Thyroid gland (tissue), 4 donors: ENCODE measurements around the gene APOH. TPM values are rescaled to one million over a fixed set of nuclear protein-coding genes. Genes with fewer than 3 reads are reported as not detected.

ENCODE experiments used
- DNase-seq, 2 donors: peaks; one replicate each; pipeline ENCODE4 v3.0.0-alpha.2; 2019
- H3K27ac ChIP-seq, 3 donors: fragments of 200-600 bp; sonication (generic); 1 replicate in 2 of 3; 2 replicates in 1 of 3; pipeline ENCODE4 v1.5.1; 2016 to 2019; ENCODE audit warnings: mild to moderate bottlenecking in 1 of 3, moderate library complexity in 1 of 3
- H3K27me3 ChIP-seq: fragments of 200-600 bp; sonication (generic); one replicate; pipeline ENCODE4 v1.5.1; 2019
- H3K36me3 ChIP-seq, 2 donors: fragments of 200-600 bp; sonication (generic); one replicate each; pipeline ENCODE4 v1.5.1; 2016 to 2019
- H3K4me1 ChIP-seq, 2 donors: fragments of 200-600 bp; sonication (generic); one replicate each; pipeline ENCODE4 v1.5.1; 2017 to 2019
- H3K4me3 ChIP-seq, 3 donors: fragments of 200-600 bp; sonication (generic); replicated peaks in 1 of 3; 1 replicate in 2 of 3; 2 replicates in 1 of 3; pipeline ENCODE4 v1.5.1; 2016; ENCODE audit warnings: mild to moderate bottlenecking in 1 of 3
- H3K9me3 ChIP-seq: fragments of 200-600 bp; sonication (generic); one replicate; pipeline ENCODE4 v1.5.1; 2017
- POLR2A ChIP-seq, 2 donors: fragments of 450-650 bp; IDR thresholded peaks; one replicate each; pipeline ENCODE4 v1.6.1; 2017; ENCODE audit warnings: antibody characterized with exemption in 2 of 2, mild to moderate bottlenecking in 2 of 2, moderate library complexity in 1 of 2
- WGBS, 2 donors: methylation state at CpG; one replicate each; pipeline ENCODE4 v1.1.5; 2017; 5-methylcytosine and 5-hydroxymethylcytosine counted together
- intact Hi-C: fragments of 100-400 bp; cut with DNase I; formaldehyde crosslinking; loops from one replicate; pipeline ENCODE4 v1.15.1; 2023
- total RNA-seq, 4 donors: library from RNA; depleted of rRNA; stranded (reverse); fragments of >200 nt; gene quantifications; one replicate each; pipeline ENCODE4 v1.2.3, GENCODE V29; 2016
- TF ChIP-seq, protein P1 (sequence below), 6 experiments: fragments of 200-600 bp in 3 of 6; fragments of 450-650 bp in 3 of 6; sonication (generic) in 3 of 6; IDR thresholded peaks; one replicate each; pipeline ENCODE4 v1.5.1; 2016 to 2019; ENCODE audit warnings: antibody characterized with exemption in 6 of 6, mild to moderate bottlenecking in 2 of 6, inconsistent platforms in 1 of 6, moderate library complexity in 1 of 6

The APOH gene
- total RNA-seq, 4 donors from 2014 or later, result not detected

DNA sequence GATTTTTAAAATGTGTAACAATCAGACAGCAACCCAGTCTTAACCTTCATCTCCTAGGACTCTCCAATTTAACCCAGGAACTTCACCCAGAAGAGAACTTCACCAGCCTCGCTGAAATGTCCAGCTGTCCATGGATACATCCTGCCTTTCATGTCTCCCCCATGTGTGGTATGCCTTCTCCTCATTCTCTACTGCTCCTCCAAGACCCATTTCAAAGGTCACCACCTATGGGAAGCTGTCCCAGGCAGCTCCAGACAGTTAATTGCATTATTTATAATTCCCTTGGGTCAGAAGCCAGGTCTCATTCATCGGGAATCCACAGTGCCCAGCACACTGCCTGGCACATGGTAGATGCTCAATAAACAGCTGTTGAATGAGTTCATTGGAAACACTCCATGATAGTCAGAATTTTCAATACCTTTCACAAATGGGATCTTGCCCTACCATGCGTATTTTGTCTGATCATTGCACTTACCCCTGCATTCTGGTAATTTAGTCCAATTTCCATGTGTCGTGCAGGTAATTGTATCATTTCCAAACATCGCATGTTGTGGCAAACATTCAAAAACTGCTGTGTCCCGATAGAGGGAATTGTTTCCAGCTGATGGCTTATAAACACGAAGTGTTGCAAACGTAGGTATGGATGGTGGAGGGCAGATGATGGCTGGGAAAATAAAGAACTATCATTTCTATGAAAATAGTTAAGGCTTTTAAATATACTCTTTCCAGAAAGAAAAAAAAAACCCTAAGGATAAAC, 9.0 kb downstream of the APOH start:
- Histone ChIP-seq H3K27me3 (no peaks in the 10 kb centered on the region), H3K4me1 (no peaks in the 10 kb centered on the region), H3K9me3 (no peaks in the 10 kb centered on the region), H3K4me3 (no peak overlapping the region), H3K36me3 (no peaks in the 10 kb centered on the region), H3K27ac (no peak overlapping the region)
- no peak for DNase-seq
- intact Hi-C loops, result no loop called here
- WGBS, 2 donors, result 83 to 89% methylated on average over 8 of the region's 8 CpGs
- TF ChIP-seq, protein P1, sequence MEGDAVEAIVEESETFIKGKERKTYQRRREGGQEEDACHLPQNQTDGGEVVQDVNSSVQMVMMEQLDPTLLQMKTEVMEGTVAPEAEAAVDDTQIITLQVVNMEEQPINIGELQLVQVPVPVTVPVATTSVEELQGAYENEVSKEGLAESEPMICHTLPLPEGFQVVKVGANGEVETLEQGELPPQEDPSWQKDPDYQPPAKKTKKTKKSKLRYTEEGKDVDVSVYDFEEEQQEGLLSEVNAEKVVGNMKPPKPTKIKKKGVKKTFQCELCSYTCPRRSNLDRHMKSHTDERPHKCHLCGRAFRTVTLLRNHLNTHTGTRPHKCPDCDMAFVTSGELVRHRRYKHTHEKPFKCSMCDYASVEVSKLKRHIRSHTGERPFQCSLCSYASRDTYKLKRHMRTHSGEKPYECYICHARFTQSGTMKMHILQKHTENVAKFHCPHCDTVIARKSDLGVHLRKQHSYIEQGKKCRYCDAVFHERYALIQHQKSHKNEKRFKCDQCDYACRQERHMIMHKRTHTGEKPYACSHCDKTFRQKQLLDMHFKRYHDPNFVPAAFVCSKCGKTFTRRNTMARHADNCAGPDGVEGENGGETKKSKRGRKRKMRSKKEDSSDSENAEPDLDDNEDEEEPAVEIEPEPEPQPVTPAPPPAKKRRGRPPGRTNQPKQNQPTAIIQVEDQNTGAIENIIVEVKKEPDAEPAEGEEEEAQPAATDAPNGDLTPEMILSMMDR (IDR thresholded peaks at IDR 0.05), result no peak
- no peak for TF ChIP-seq POLR2A (IDR thresholded peaks at IDR 0.05)

- WGBS, 2 donors, result 77 to 93% methylated on average over 3 of the region's 3 CpGs
- no peaks in the 10 kb centered on the region for H3K27me3 ChIP-seq
- intact Hi-C loops, result no loop called here
- no peaks in the 10 kb centered on the region for H3K4me1 ChIP-seq
- no peaks in the 10 kb centered on the region for H3K36me3 ChIP-seq
- H3K9me3 ChIP-seq, result no peaks in the 10 kb centered on the region
- DNase-seq, result no peak
- H3K4me3 ChIP-seq, result no peak overlapping the region
- H3K27ac ChIP-seq, result no peak overlapping the region
- TF ChIP-seq POLR2A (IDR thresholded peaks at IDR 0.05), result no peak
- TF ChIP-seq, protein P1 (IDR thresholded peaks at IDR 0.05), result no peak
These were observed 13.7 kb downstream of the APOH start for GRCh38 chr17:66215529-66215911.

GRCh38 chr17:66214884-66215528, 14.2 kb downstream of the APOH start:
- no peaks in the 10 kb centered on the region for H3K4me1 ChIP-seq
- no peaks in the 10 kb centered on the region for H3K36me3 ChIP-seq
- no peak overlapping the region for H3K4me3 ChIP-seq
- no peaks in the 10 kb centered on the region for H3K9me3 ChIP-seq
- WGBS, 2 donors, result 80 to 89% methylated on average over 5 of the region's 5 CpGs
- no peak overlapping the region for H3K27ac ChIP-seq
- intact Hi-C loops, result no loop called here
- no peak for TF ChIP-seq POLR2A (IDR thresholded peaks at IDR 0.05)
- TF ChIP-seq, protein P1 (IDR thresholded peaks at IDR 0.05), result no peak
- no peaks in the 10 kb centered on the region for H3K27me3 ChIP-seq
- DNase-seq, result no peak

DNA sequence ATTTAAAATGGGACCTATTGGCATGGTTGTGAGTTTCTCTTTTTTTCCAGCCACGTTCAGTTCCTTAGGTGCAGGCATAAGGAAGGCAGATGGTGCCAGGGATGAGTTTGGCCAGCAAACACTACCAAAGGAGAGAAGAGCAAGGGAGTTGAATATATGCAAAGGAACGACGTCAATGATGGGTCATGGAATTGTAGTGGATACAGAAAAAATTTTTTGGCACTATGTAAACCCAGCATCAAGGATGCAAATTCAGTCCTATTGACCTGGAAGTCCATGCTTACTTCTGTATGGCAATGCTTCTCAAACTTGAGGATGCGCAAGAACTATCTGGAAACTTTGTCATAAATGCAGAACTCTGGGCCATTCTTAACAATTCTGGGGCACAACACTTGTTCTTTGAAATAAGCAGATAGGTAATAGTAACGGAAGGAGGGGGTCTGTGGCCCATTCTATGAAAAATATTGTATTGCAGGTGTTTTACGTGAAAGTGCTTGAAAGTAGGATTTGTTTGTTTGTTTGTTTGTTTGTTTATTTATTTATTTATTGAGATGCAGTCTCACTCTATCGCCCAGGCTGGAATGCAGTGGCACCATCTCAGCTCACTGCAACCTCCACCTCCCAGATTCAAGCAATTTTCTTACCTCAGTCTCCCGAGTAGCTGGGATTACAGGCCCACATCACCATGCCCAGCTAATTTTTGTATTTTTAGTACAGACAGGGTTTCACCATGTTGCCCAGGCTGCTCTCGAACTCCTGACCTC, 18.0 kb downstream of the APOH start:
- Histone ChIP-seq H3K9me3 (no peaks in the 10 kb centered on the region), H3K4me3 (no peak overlapping the region), H3K27me3 (no peaks in the 10 kb centered on the region), H3K27ac (no peak overlapping the region), H3K4me1 (no peaks in the 10 kb centered on the region), H3K36me3 (no peaks in the 10 kb centered on the region)
- TF ChIP-seq POLR2A (IDR thresholded peaks at IDR 0.05), result no peak
- TF ChIP-seq, protein P1 (IDR thresholded peaks at IDR 0.05), result no peak
- 89 to 95% methylated on average over 9 of the region's 9 CpGs for WGBS, 2 donors
- intact Hi-C loops, result no loop called here
- DNase-seq, result no peak

DNA sequence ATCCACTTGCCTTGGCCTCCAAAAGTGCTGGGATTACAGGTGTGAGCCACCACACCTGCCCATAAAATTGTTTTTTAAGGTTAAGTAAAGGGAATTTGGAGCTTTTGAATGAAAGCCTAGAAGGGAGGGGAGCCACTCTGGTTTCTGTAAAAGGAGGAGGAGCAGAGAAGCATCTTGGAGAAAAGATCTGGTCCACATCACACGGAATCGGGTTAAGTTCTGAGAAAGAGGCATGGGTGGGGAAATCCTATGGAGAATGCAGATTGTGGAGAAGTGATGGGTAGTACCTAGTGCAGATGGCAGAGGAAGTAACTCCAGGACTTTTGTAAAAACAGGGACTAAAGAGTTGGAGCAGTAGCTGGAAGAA, 19.0 kb downstream of the APOH start:
- Histone ChIP-seq H3K4me3 (no peak overlapping the region), H3K36me3 (no peaks in the 10 kb centered on the region), H3K27me3 (no peaks in the 10 kb centered on the region), H3K9me3 (no peaks in the 10 kb centered on the region), H3K4me1 (no peaks in the 10 kb centered on the region), H3K27ac (no peak overlapping the region)
- intact Hi-C loops, result no loop called here
- TF ChIP-seq POLR2A (IDR thresholded peaks at IDR 0.05), result no peak
- TF ChIP-seq, protein P1 (IDR thresholded peaks at IDR 0.05), result no peak
- WGBS, 2 donors, result 90 to 91% methylated on average over 2 of the region's 2 CpGs
- no peak for DNase-seq
